Measurements from ENCODE around the gene INPP5A.

DNA sequence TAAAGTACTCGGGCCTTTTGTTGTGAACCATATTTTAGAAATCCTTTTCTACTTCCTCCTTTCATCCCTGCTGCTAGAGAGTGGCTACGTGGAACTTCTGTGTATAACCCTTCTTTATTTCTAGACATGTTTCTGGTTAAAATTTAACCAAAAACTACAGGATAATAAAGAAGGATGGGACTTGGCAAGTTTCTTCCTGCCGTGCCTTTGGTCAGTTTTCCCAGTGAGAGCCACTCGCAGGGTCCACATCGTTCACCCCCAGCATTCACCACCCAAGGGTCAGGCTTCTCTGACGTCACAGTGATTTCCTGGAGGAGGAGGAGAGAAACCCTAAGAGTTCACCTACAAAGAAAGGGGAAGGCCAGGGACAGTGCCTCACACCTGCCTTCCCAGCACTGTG is 203.0 kb downstream of the INPP5A start:
- TF ChIP-seq POLR2A (IDR thresholded peaks at IDR 0.05), result no peak
- TF ChIP-seq, protein P1, sequence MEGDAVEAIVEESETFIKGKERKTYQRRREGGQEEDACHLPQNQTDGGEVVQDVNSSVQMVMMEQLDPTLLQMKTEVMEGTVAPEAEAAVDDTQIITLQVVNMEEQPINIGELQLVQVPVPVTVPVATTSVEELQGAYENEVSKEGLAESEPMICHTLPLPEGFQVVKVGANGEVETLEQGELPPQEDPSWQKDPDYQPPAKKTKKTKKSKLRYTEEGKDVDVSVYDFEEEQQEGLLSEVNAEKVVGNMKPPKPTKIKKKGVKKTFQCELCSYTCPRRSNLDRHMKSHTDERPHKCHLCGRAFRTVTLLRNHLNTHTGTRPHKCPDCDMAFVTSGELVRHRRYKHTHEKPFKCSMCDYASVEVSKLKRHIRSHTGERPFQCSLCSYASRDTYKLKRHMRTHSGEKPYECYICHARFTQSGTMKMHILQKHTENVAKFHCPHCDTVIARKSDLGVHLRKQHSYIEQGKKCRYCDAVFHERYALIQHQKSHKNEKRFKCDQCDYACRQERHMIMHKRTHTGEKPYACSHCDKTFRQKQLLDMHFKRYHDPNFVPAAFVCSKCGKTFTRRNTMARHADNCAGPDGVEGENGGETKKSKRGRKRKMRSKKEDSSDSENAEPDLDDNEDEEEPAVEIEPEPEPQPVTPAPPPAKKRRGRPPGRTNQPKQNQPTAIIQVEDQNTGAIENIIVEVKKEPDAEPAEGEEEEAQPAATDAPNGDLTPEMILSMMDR (IDR thresholded peaks at IDR 0.05), result no peak

Measured in lower leg skin (tissue), 3 donors.